HepG2 (cell line): Measurements from ENCODE around the gene RNU4-1. TPM values are rescaled to one million over a fixed set of nuclear protein-coding genes. Genes with fewer than 3 reads are reported as not detected.
A peak's percentile ranks its signal among the peaks of the same experiment; 100 is the strongest.

Experiments used
- AGO1 ChIP-seq: fragments of 200-400 bp; formaldehyde crosslinking; IDR thresholded peaks from 2 replicates; pipeline ENCODE4 v1.6.1; 2017; ENCODE audit warnings: mild to moderate bottlenecking, low read depth, low read length, moderate library complexity; ENCODE audit not compliant: poor library complexity, severe bottlenecking
- EP300 ChIP-seq, 3 experiments: sonication (generic) in 1 of 3; formaldehyde crosslinking in 1 of 3; IDR thresholded peaks; 2 replicates each; pipeline versions ENCODE4 v1.5.1 to v1.6.1; 2011 to 2020; ENCODE audit warnings: low read depth in 2 of 3, low read length in 2 of 3, borderline replicate concordance in 1 of 3, improper control_type of control experiment in 1 of 3, mild to moderate bottlenecking in 1 of 3, missing genetic modification reagents in 1 of 3, moderate library complexity in 1 of 3
- FOXA1 ChIP-seq, 2 experiments: fragments of 450-650 bp in 1 of 2; sonication (generic) in 1 of 2; formaldehyde crosslinking in 1 of 2; IDR thresholded peaks; 2 replicates each; pipeline versions ENCODE4 v1.4.0 to v1.6.1; 2016 to 2020; ENCODE audit warnings: missing genetic modification reagents in 1 of 2
- HNF1B ChIP-seq: sonication (generic); formaldehyde crosslinking; IDR thresholded peaks from 2 replicates; pipeline ENCODE4 v1.5.1; 2020; ENCODE audit warnings: mild to moderate bottlenecking, moderate library complexity, missing genetic modification reagents
- JUNB ChIP-seq: sonication (generic); formaldehyde crosslinking; IDR thresholded peaks from 2 replicates; pipeline ENCODE4 v1.8.0; 2022; ENCODE audit warnings: missing genetic modification reagents, mild to moderate bottlenecking, borderline replicate concordance
- JUND ChIP-seq: sonication (generic); formaldehyde crosslinking; IDR thresholded peaks from 2 replicates; pipeline ENCODE4 v1.8.0; 2022; ENCODE audit warnings: mild to moderate bottlenecking, missing genetic modification reagents
- MED1 ChIP-seq: sonication (generic); formaldehyde crosslinking; IDR thresholded peaks from 2 replicates; pipeline ENCODE4 v1.4.0; 2020; ENCODE audit warnings: missing genetic modification reagents
- NFIB ChIP-seq: sonication (generic); formaldehyde crosslinking; IDR thresholded peaks from 2 replicates; pipeline ENCODE4 v1.9.0; 2021; ENCODE audit warnings: missing genetic modification reagents, mild to moderate bottlenecking, borderline replicate concordance
- NFKB2 ChIP-seq: sonication (generic); formaldehyde crosslinking; IDR thresholded peaks from 2 replicates; pipeline ENCODE4 v1.4.0; 2020; ENCODE audit warnings: missing genetic modification reagents, borderline replicate concordance
- PAXIP1 ChIP-seq: sonication (generic); formaldehyde crosslinking; conservative IDR thresholded peaks from 2 replicates; pipeline ENCODE4 v1.4.0; 2020; ENCODE audit warnings: mild to moderate bottlenecking, missing genetic modification reagents, moderate library complexity
- RBM39 ChIP-seq: fragments of 200-400 bp; formaldehyde crosslinking; IDR thresholded peaks from one replicate; pipeline ENCODE4 v1.6.1; 2018; ENCODE audit warnings: antibody characterized with exemption, mild to moderate bottlenecking, low read depth, low read length; ENCODE audit not compliant: poor library complexity, severe bottlenecking
- SP1 ChIP-seq, 2 experiments: fragments of 450-650 bp in 1 of 2; sonication (generic) in 1 of 2; formaldehyde crosslinking in 1 of 2; IDR thresholded peaks; 2 replicates each; pipeline versions ENCODE4 v1.4.0 to v1.6.1; 2016 to 2020; ENCODE audit warnings: missing genetic modification reagents in 1 of 2
- SP2 ChIP-seq: sonication (generic); formaldehyde crosslinking; IDR thresholded peaks from 2 replicates; pipeline ENCODE4 v1.5.1; 2020; ENCODE audit warnings: mild to moderate bottlenecking, missing genetic modification reagents
- ZFY ChIP-seq: sonication (generic); formaldehyde crosslinking; IDR thresholded peaks from 2 replicates; pipeline ENCODE4 v1.4.0; 2020; ENCODE audit warnings: missing genetic modification reagents
- ZIK1 ChIP-seq: sonication (generic); formaldehyde crosslinking; IDR thresholded peaks from 2 replicates; pipeline ENCODE4 v1.5.0; 2020; ENCODE audit warnings: mild to moderate bottlenecking, low read depth, missing genetic modification reagents, borderline replicate concordance
- ZNF207 ChIP-seq: fragments of 450-650 bp; IDR thresholded peaks from 2 replicates; pipeline ENCODE4 v1.6.1; 2016; ENCODE audit warnings: antibody characterized with exemption, borderline replicate concordance
- ZNF335 ChIP-seq: sonication (generic); formaldehyde crosslinking; IDR thresholded peaks from 2 replicates; pipeline ENCODE4 v1.4.0; 2020; ENCODE audit warnings: missing genetic modification reagents
- ZNF7 ChIP-seq: IDR thresholded peaks from 2 replicates; pipeline ENCODE4 v1.6.1; 2016; ENCODE audit warnings: missing biosample characterization, missing genetic modification reagents
- ZNF703 ChIP-seq: sonication (generic); formaldehyde crosslinking; IDR thresholded peaks from 2 replicates; pipeline ENCODE4 v1.5.1; 2020; ENCODE audit warnings: missing genetic modification reagents, mild to moderate bottlenecking, moderate library complexity, borderline replicate concordance
- ZNF747 ChIP-seq: sonication (generic); formaldehyde crosslinking; IDR thresholded peaks from 2 replicates; pipeline ENCODE4 v1.8.1; 2023; ENCODE audit warnings: missing genetic modification reagents, mild to moderate bottlenecking, borderline replicate concordance
- polyA plus RNA-seq, 8 experiments: library from polyadenylated mRNA; depleted of rRNA in 3 of 8; stranded (reverse) in 7 of 8; unstranded in 1 of 8; fragments of >200 nt; fragmentation: Illumina TruSeq in 4 of 8; extraction: Trizol in 4 of 8; gene quantifications; 2 replicates each; pipeline versions ENCODE4 v1.2.1 to v1.2.3, GENCODE V29; 2011 to 2016; ENCODE audit warnings: low read depth in 4 of 8, missing spikeins in 1 of 8, mixed read lengths in 1 of 8; ENCODE audit not compliant: insufficient read depth in 1 of 8
- total RNA-seq, 5 experiments: library from RNA; depleted of rRNA; stranded (reverse); fragments of >200 nt; fragmentation: Illumina TruSeq; extraction: Trizol; gene quantifications; 2 replicates each; pipeline ENCODE4 v1.2.3, GENCODE V29; 2016; ENCODE audit warnings: low read depth in 1 of 5
- TF ChIP-seq, protein P1 (sequence below): IDR thresholded peaks from 2 replicates; pipeline ENCODE4 v1.6.1; 2018; ENCODE audit warnings: missing genetic modification reagents, mild to moderate bottlenecking, missing compliant biosample characterization

The RNU4-1 gene
- total and polyA plus RNA-seq, 2 of the 13 experiments (the other 11 are each of a cell fraction or from before 2014, with no cell fraction given) = 7,407 TPM; not detected in 1

DNA sequence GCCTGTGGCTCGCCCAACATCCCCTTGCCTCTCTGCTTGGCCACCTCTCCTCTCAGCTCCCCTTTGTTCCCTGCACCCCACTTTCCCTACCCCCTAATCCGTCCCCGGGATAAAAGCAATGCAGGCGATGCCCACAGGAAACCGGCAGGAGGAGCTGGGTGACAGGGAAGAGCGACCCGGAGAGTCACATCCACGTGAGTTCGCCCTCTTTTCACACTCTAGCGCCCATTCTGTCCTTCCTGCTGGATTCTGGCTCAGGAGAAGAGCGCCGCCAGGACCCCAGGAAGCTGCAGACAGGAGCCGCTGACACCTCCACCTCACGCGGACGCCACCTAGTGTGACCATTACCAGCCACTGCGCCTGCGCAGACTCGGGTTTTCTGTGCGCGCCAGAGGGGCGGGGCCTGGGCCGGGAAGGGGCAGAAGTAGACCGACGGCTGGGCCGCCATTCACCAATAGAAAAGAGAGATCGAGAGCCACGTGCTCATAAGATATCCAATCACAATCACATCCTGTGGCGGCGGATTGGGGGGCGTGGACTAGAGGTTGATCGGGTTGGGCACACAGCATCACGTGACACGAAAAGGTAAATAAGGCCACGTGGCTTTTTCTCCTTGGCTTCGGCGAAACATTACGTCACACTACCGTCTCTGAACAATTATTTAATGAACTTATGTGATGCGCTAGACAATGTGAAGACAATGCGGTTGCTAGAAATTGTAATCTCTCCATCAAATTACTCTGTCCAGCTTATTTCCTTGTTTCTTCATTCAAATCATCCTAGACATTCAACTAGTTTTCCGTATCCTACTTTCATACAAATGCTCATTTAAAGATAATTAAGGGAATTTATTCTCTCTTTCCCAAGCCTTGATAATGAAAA is 24.4 kb upstream of the RNU4-1 start (continued):
- TF ChIP-seq NFIB (CRISPR knock-in tag) = no peak
- no peak for TF ChIP-seq JUND (CRISPR knock-in tag)
- TF ChIP-seq ZNF335 (CRISPR knock-in tag) = peak; percentile 57; the same call in 1 of the 2 replicates
- TF ChIP-seq HNF1B = peak; percentile 82
- TF ChIP-seq AGO1 = peak; percentile 26
- TF ChIP-seq SP1 (IDR thresholded peaks at IDR 0.05) = no peak
- TF ChIP-seq SP1 (CRISPR knock-in tag; IDR thresholded peaks at IDR 0.05) = peak; percentile 76; the same call in 1 of the 2 replicates
- no peak for TF ChIP-seq ZNF703 (CRISPR knock-in tag)
- TF ChIP-seq ZFY (CRISPR knock-in tag) = peak; percentile 39; the same call in 1 of the 2 replicates
- peak; percentile 72; the same call in 1 of the 2 replicates for TF ChIP-seq NFKB2 (CRISPR knock-in tag)
- TF ChIP-seq ZIK1 (CRISPR knock-in tag) = peak; percentile 68; the same call in 1 of the 2 replicates
- TF ChIP-seq MED1 (CRISPR knock-in tag) = peak; percentile 69
- TF ChIP-seq ZNF747 (CRISPR knock-in tag) = 0 out of 2 replicates have a peak, but pooled peaks have one; percentile 28
- no peak; the same call in none of the 2 replicates for TF ChIP-seq PAXIP1 (CRISPR knock-in tag)
- TF ChIP-seq, protein P1, sequence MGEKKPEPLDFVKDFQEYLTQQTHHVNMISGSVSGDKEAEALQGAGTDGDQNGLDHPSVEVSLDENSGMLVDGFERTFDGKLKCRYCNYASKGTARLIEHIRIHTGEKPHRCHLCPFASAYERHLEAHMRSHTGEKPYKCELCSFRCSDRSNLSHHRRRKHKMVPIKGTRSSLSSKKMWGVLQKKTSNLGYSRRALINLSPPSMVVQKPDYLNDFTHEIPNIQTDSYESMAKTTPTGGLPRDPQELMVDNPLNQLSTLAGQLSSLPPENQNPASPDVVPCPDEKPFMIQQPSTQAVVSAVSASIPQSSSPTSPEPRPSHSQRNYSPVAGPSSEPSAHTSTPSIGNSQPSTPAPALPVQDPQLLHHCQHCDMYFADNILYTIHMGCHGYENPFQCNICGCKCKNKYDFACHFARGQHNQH = peak; percentile 27; the same call in 1 of the 2 replicates
- peak in 1 of 2 experiments; percentile 23; a peak in 1 of 4 replicates for TF ChIP-seq EP300 (IDR thresholded peaks at IDR 0.05; ENCODE audit: low read depth in 2 of 2, low read length in 2 of 2)
- TF ChIP-seq EP300 (CRISPR knock-in tag; IDR thresholded peaks at IDR 0.05; ENCODE audit: borderline replicate concordance) = no peak; the same call in 1 of the 2 replicates
- peak; percentile 84; the same call in 1 of the 2 replicates for TF ChIP-seq ZNF207
- no peak for TF ChIP-seq SP2 (CRISPR knock-in tag)
- no peak for TF ChIP-seq RBM39
- TF ChIP-seq FOXA1 (IDR thresholded peaks at IDR 0.05) = peak; percentile 80
- peak; percentile 99 for TF ChIP-seq FOXA1 (CRISPR knock-in tag; IDR thresholded peaks at IDR 0.05)
- TF ChIP-seq ZNF7 = peak; percentile 18; the same call in 1 of the 2 replicates
- no peak for TF ChIP-seq JUNB (CRISPR knock-in tag)
